ENCODE measurements around the gene LAMB3. TPM values are rescaled to one million over a fixed set of nuclear protein-coding genes. Genes with fewer than 3 reads are reported as not detected.

The LAMB3 gene
- total RNA-seq, 1 experiment from 2014 or later, result 0.28 TPM

DNA sequence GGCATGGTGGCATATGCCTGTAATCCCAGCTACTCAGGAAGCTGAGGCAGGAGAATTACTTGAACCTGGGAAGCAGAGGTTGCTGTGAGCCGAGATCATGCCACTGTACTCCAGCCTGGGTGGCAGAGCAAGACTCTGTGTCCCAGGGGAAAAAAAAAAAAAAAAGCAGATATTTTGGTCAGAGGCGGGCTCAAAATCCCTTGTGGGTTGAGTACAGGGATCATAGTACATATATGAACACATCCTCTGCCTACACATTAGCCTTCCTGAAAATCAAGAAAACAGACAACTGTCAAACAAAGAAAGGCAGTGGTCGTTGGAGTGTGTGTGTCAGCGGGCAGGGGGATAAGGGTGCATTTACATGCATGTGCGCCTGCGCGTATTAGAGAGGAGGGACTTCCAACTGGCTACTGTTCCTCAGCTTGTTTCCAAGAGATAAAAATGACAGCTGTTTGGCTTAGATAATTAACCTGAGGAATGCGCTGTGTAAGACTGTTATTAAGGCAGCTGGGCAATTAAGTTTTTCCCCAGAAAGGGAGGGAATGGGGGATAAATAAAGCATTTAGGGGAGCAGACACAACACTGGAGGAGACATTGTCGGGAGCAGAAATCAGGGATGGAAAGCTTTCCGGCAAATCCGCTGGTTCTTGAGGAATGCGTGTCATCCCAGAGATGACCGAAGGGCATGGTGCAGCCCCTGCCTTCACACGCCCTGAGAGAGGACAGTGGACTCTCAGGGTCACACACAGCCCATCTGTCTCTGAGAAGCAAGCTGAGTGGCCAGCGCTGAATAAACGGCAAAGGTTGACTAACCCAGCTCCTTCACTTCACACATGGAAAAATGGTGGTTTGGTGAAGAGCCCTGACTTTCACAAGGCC, 6.4 kb downstream of the LAMB3 start:
- Histone ChIP-seq H3K23ac (ENCODE audit: insufficient read length, low read depth, low read length) (no peak overlapping the region), H3K27me3 (ENCODE audit: insufficient read depth, low read length) (no peaks in the 10 kb centered on the region), H2AFZ (ENCODE audit: low read length) (no peak overlapping the region), H3K4me1 (ENCODE audit: insufficient read depth, low read length) (no peaks in the 10 kb centered on the region), H3K79me1 (ENCODE audit: insufficient read depth, low read depth, low read length, poor library complexity, severe bottlenecking) (no peaks in the 10 kb centered on the region), H3K9ac (ENCODE audit: extremely low read depth, insufficient read length, low read length) (no peak overlapping the region), H3K9me3 (ENCODE audit: control insufficient read depth, low read depth, low read length) (no peaks in the 10 kb centered on the region), H2BK5ac (ENCODE audit: insufficient read length, low read length) (no peak overlapping the region), H3K14ac (ENCODE audit: insufficient read depth, low read length) (no peak overlapping the region), H3T11ph (ENCODE audit: low read length) (no peak overlapping the region), H3K79me2 (ENCODE audit: insufficient read depth, low read length) (no peaks in the 10 kb centered on the region), H3K4me2 (ENCODE audit: insufficient read depth, insufficient read length, low read length) (no peak overlapping the region), H4K20me1 (ENCODE audit: control insufficient read depth, insufficient read depth, insufficient read length) (no peaks in the 10 kb centered on the region), H3K56ac (ENCODE audit: insufficient read length, low read depth, low read length) (no peak overlapping the region), H4K91ac (ENCODE audit: insufficient read length, low read depth, low read length) (no peak overlapping the region), H4K8ac (replicated peaks; ENCODE audit: insufficient read length, low read depth, low read length) (no peak overlapping the region), H3K4ac (ENCODE audit: low read depth, low read length) (no peak overlapping the region), H2BK120ac (ENCODE audit: low read depth, low read length, poor library complexity, severe bottlenecking) (no peak overlapping the region), H2BK20ac (ENCODE audit: low read depth, low read length, poor library complexity, severe bottlenecking) (no peak overlapping the region), H3K23me2 (ENCODE audit: insufficient read length, low read depth, low read length, poor library complexity, severe bottlenecking) (no peaks in the 10 kb centered on the region), H4K5ac (ENCODE audit: insufficient read length, low read depth, low read length) (no peak overlapping the region), H3K27ac (ENCODE audit: insufficient read length, low read depth, low read length) (no peak overlapping the region), H3K18ac (ENCODE audit: insufficient read length, low read depth, low read length) (no peak overlapping the region), H2AK5ac (ENCODE audit: insufficient read length, low read length) (no peak overlapping the region), H2BK15ac (ENCODE audit: low read depth, low read length) (no peak overlapping the region), H2BK12ac (ENCODE audit: insufficient read length, low read depth, low read length) (no peak overlapping the region)
- no CpG with 5 or more reads among the region's 16 CpGs for WGBS (ENCODE audit: extremely low coverage, insufficient read length, low lambda C conversion rate)
- TF ChIP-seq, protein P1, sequence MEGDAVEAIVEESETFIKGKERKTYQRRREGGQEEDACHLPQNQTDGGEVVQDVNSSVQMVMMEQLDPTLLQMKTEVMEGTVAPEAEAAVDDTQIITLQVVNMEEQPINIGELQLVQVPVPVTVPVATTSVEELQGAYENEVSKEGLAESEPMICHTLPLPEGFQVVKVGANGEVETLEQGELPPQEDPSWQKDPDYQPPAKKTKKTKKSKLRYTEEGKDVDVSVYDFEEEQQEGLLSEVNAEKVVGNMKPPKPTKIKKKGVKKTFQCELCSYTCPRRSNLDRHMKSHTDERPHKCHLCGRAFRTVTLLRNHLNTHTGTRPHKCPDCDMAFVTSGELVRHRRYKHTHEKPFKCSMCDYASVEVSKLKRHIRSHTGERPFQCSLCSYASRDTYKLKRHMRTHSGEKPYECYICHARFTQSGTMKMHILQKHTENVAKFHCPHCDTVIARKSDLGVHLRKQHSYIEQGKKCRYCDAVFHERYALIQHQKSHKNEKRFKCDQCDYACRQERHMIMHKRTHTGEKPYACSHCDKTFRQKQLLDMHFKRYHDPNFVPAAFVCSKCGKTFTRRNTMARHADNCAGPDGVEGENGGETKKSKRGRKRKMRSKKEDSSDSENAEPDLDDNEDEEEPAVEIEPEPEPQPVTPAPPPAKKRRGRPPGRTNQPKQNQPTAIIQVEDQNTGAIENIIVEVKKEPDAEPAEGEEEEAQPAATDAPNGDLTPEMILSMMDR (conservative IDR thresholded peaks at IDR 0.05), result no peak
- Mint-ChIP-seq H3K27ac (no peak overlapping the region), H3K4me3 (no peak overlapping the region), H3K27me3 (ENCODE audit: low read depth) (peaks cover 4% of the 10 kb centered on the region), H3K9me3 (no peaks in the 10 kb centered on the region), H3K4me1 (peaks cover 5 to 8% of the 10 kb centered on the region in 2 experiments), H3K36me3 (ENCODE audit: insufficient read depth in 1 of 3, low read depth in 3 of 3) (no peaks in the 10 kb centered on the region; a peak in 1 of 7 replicates)
- no peak for DNase-seq
